HepG2 (cell line): ENCODE data around the gene B3GNT9. TPM values are rescaled to one million over a fixed set of nuclear protein-coding genes. Genes with fewer than 3 reads are reported as not detected.

ENCODE experiments used
- ATAC-seq: fragments of 200-7000 bp; cut with Tn5 transposase; 3 replicates; pipeline ENCODE4 v1.9.1; 2020; ENCODE audit warnings: mild to moderate bottlenecking, moderate library complexity
- BruUV-seq: library from RNA; stranded (reverse); fragments of 400-500 nt; replicated peaks from 2 replicates; lab custom pipeline; 2021; lab: Mats Ljungman, UMichigan
- CTCF ChIA-PET: fragments of 300-600 bp; formaldehyde crosslinking; extraction: SDS; loops from one replicate; lab custom pipeline; 2021; ENCODE audit warnings: low total read pairs, inconsistent platforms, low intra/inter-chr PET ratio; lab: Yijun Ruan, JAX
- POLR2A ChIA-PET: fragments of 350-600 bp; sonication (Branson Sonifier 250); formaldehyde crosslinking; loops from one replicate; lab custom pipeline; 2020; ENCODE audit warnings: antibody characterized with exemption, inconsistent platforms; lab: Yijun Ruan, JAX
- DNase-seq: peaks from one replicate; pipeline ENCODE4 v3.0.0-alpha.2; 2015; ENCODE audit warnings: low spot score
- FAIRE-seq: peaks from 3 replicates; lab custom pipeline; 2011; peaks lifted over from hg19 to GRCh38; lab: Jason Lieb, UNC
- H2AFZ ChIP-seq: one replicate; pipeline ENCODE4 v1.6.1; 2011; ENCODE audit warnings: low read length, inconsistent platforms
- H3K27ac ChIP-seq: fragments of 300-600 bp; 3 replicates; pipeline ENCODE4 v1.8.0; 2011; ENCODE audit warnings: mixed run types, mild to moderate bottlenecking, mixed read lengths, low read length, inconsistent platforms; ENCODE audit not compliant: insufficient read depth; ENCODE audit errors: extremely low read length
- H3K27me3 ChIP-seq, 2 experiments: fragments of 200-600 bp in 1 of 2; 2 replicates in 1 of 2; 3 replicates in 1 of 2; pipeline versions ENCODE4 v1.6.0 to v1.8.0; 2011; ENCODE audit warnings: low read length in 2 of 2, mild to moderate bottlenecking in 2 of 2, moderate library complexity in 2 of 2, inconsistent platforms in 1 of 2; ENCODE audit not compliant: insufficient read depth in 2 of 2, control insufficient read depth in 1 of 2
- H3K36me3 ChIP-seq, 2 experiments: fragments of 200-600 bp in 1 of 2; replicated peaks in 1 of 2; 2 replicates in 1 of 2; 3 replicates in 1 of 2; pipeline versions ENCODE4 v1.5.1 to v1.8.0; 2011; ENCODE audit warnings: low read length in 2 of 2, inconsistent platforms in 1 of 2; ENCODE audit not compliant: insufficient read depth in 2 of 2, control insufficient read depth in 1 of 2
- H3K4me1 ChIP-seq: 2 replicates; pipeline ENCODE4 v1.5.1; 2012; ENCODE audit warnings: low read length, inconsistent platforms; ENCODE audit not compliant: insufficient read depth
- H3K4me2 ChIP-seq: 2 replicates; pipeline ENCODE4 v1.6.0; 2011; ENCODE audit warnings: low read depth, low read length, inconsistent platforms
- H3K4me3 ChIP-seq, 3 experiments: fragments of 200-600 bp in 1 of 3; sonication (generic), shearing (Covaris generic) in 1 of 3; replicated peaks in 1 of 3; 2 replicates each; pipeline ENCODE4 v1.5.1; 2011 to 2016; ENCODE audit warnings: low read length in 3 of 3, inconsistent platforms in 2 of 3, low read depth in 2 of 3, mild to moderate bottlenecking in 2 of 3, control low read depth in 1 of 3, mixed read lengths in 1 of 3; ENCODE audit not compliant: insufficient read depth in 1 of 3
- H3K79me2 ChIP-seq: one replicate; pipeline ENCODE4 v1.6.1; 2011; ENCODE audit warnings: low read length, inconsistent platforms; ENCODE audit not compliant: insufficient read depth
- H3K9ac ChIP-seq: 2 replicates; pipeline ENCODE4 v1.6.0; 2011; ENCODE audit warnings: mild to moderate bottlenecking, low read depth, low read length, inconsistent platforms; ENCODE audit not compliant: insufficient read depth
- H3K9me3 ChIP-seq: 2 replicates; pipeline ENCODE4 v1.5.1; 2012; ENCODE audit warnings: mild to moderate bottlenecking, low read length
- H4K20me1 ChIP-seq: 2 replicates; pipeline ENCODE4 v1.6.0; 2011; ENCODE audit warnings: inconsistent platforms, mild to moderate bottlenecking, low read length, moderate library complexity; ENCODE audit not compliant: insufficient read depth
- HHEX ChIP-seq: IDR thresholded peaks from 2 replicates; pipeline ENCODE4 v1.6.1; 2016; ENCODE audit warnings: control low read depth
- JDP2 ChIP-seq: sonication (generic); formaldehyde crosslinking; IDR thresholded peaks from 2 replicates; pipeline ENCODE4 v1.8.1; 2022; ENCODE audit warnings: missing genetic modification reagents, borderline replicate concordance
- LRRFIP1 ChIP-seq: sonication (generic); formaldehyde crosslinking; conservative IDR thresholded peaks from 2 replicates; pipeline ENCODE4 v1.4.0; 2020; ENCODE audit warnings: missing genetic modification reagents
- SMYD3 ChIP-seq: sonication (generic); formaldehyde crosslinking; IDR thresholded peaks from 2 replicates; pipeline ENCODE4 v1.8.1; 2023; ENCODE audit warnings: mild to moderate bottlenecking, missing genetic modification reagents
- SOX6 ChIP-seq, 2 experiments: fragments of 450-650 bp in 1 of 2; sonication (generic) in 1 of 2; formaldehyde crosslinking in 1 of 2; IDR thresholded peaks; 2 replicates each; pipeline versions ENCODE4 v1.4.0 to v1.6.1; 2017 to 2020; ENCODE audit warnings: antibody characterized with exemption in 1 of 2, mild to moderate bottlenecking in 1 of 2, missing genetic modification reagents in 1 of 2
- THAP7 ChIP-seq: sonication (generic); formaldehyde crosslinking; IDR thresholded peaks from 2 replicates; pipeline ENCODE4 v1.8.1; 2023; ENCODE audit warnings: mild to moderate bottlenecking, missing genetic modification reagents
- ZBTB3 ChIP-seq: sonication (generic); formaldehyde crosslinking; IDR thresholded peaks from 2 replicates; pipeline ENCODE4 v1.4.0; 2020; ENCODE audit warnings: low read depth, mild to moderate bottlenecking, moderate library complexity, missing genetic modification reagents, borderline replicate concordance
- ZBTB46 ChIP-seq: sonication (generic); formaldehyde crosslinking; IDR thresholded peaks from 2 replicates; pipeline ENCODE4 v1.4.0; 2020; ENCODE audit warnings: mild to moderate bottlenecking, missing genetic modification reagents, borderline replicate concordance
- ZMYM3 ChIP-seq: sonication (generic); formaldehyde crosslinking; IDR thresholded peaks from 2 replicates; pipeline ENCODE4 v1.5.1; 2020; ENCODE audit warnings: mild to moderate bottlenecking, missing genetic modification reagents
- ZNF12 ChIP-seq: sonication (generic); formaldehyde crosslinking; IDR thresholded peaks from 2 replicates; pipeline ENCODE4 v1.5.0; 2020; ENCODE audit warnings: missing genetic modification reagents
- ZNF232 ChIP-seq: sonication (generic); formaldehyde crosslinking; IDR thresholded peaks from 2 replicates; pipeline ENCODE4 v1.4.0; 2020; ENCODE audit warnings: missing genetic modification reagents, borderline replicate concordance
- ZNF280B ChIP-seq: sonication (generic); formaldehyde crosslinking; IDR thresholded peaks from 2 replicates; pipeline ENCODE4 v1.5.0; 2020; ENCODE audit warnings: missing genetic modification reagents, mild to moderate bottlenecking, borderline replicate concordance
- ZNF790 ChIP-seq: sonication (generic); formaldehyde crosslinking; IDR thresholded peaks from 2 replicates; pipeline ENCODE4 v1.8.0; 2022; ENCODE audit warnings: missing genetic modification reagents, mild to moderate bottlenecking, borderline replicate concordance
- WGBS: methylation state at CpG from one replicate; pipeline ENCODE4 v1.1.6; 2017; ENCODE audit warnings: low lambda C conversion rate; 5-methylcytosine and 5-hydroxymethylcytosine counted together
- in situ Hi-C: cut with HindIII; loops from 2 replicates; pipeline ENCODE4 v1.10.0; 2017; ENCODE audit warnings: low pct_unique_long_range_greater_than_20kb; ENCODE audit not compliant: extremely low pct_ligation_motif_present
- intact Hi-C: fragments of 100-400 bp; cut with micrococcal nuclease; formaldehyde crosslinking; loops from one replicate; pipeline ENCODE4 v1.10.0; 2022; ENCODE audit not compliant: unreplicated experiment
- polyA plus RNA-seq, 8 experiments: library from polyadenylated mRNA; depleted of rRNA in 3 of 8; stranded (reverse) in 7 of 8; unstranded in 1 of 8; fragments of >200 nt; fragmentation: Illumina TruSeq in 4 of 8; extraction: Trizol in 4 of 8; gene quantifications; 2 replicates each; pipeline versions ENCODE4 v1.2.1 to v1.2.3, GENCODE V29; 2011 to 2016; ENCODE audit warnings: low read depth in 4 of 8, missing spikeins in 1 of 8, mixed read lengths in 1 of 8; ENCODE audit not compliant: insufficient read depth in 1 of 8
- total RNA-seq, 5 experiments: library from RNA; depleted of rRNA; stranded (reverse); fragments of >200 nt; fragmentation: Illumina TruSeq; extraction: Trizol; gene quantifications; 2 replicates each; pipeline ENCODE4 v1.2.3, GENCODE V29; 2016; ENCODE audit warnings: low read depth in 1 of 5

Gene B3GNT9
- total and polyA plus RNA-seq, 2 of the 13 experiments (the other 11 are each of a cell fraction or from before 2014, with no cell fraction given): 1.5 to 3.1 TPM

- peak; percentile 82 for DNase-seq
- ChIA-PET POLR2A (interaction anchor here (0.7 to 2.7 kb wide), 6 partner anchors 11 to 73 kb away, joined by 3 to 18 read pairs (median 4); partner anchors contain the start of genes B3GNT9, FHOD1 and MATCAP1), CTCF (interaction anchor here (1.5 kb wide), 1 partner anchor 12 kb away, joined by 5 read pairs; no protein-coding TSS in a partner anchor)
- H3K27ac ChIP-seq: no peak overlapping the region
- no peaks in the 10 kb centered on the region; the same call in 1 of the 2 replicates for H4K20me1 ChIP-seq
- WGBS: 15% methylated on average over 64 of the region's 71 CpGs
- ATAC-seq: peak; percentile 82
- H3K9me3 ChIP-seq: no peaks in the 10 kb centered on the region
- H3K36me3 ChIP-seq: no peaks in the 10 kb centered on the region; a peak in 1 of 5 replicates
- no peaks in the 10 kb centered on the region for H3K79me2 ChIP-seq
- H3K4me1 ChIP-seq: peaks cover 63% of the 10 kb centered on the region
- peak overlapping the region; percentile 34 for H3K9ac ChIP-seq
- peak overlapping the region; percentile 52 to 75 (median 59) for H3K4me3 ChIP-seq
- peak; percentile 37 for FAIRE-seq
- H3K27me3 ChIP-seq: peaks cover 0 to 2% of the 10 kb centered on the region in 2 experiments; a peak in 2 of 5 replicates
- intact Hi-C loops: no loop called here
- in situ Hi-C loops: no loop called here
- H2AFZ ChIP-seq: no peak overlapping the region
- H3K4me2 ChIP-seq: peak overlapping the region; percentile 99
- BruUV-seq: no TSS peak
- TF ChIP-seq ZNF790 (CRISPR knock-in tag): peak; percentile 29; the same call in 1 of the 2 replicates
- TF ChIP-seq JDP2 (CRISPR knock-in tag): peak; percentile 61; the same call in 1 of the 2 replicates
- 0 out of 2 replicates have a peak, but pooled peaks have one; percentile 80 for TF ChIP-seq THAP7 (CRISPR knock-in tag)
- TF ChIP-seq ZBTB46 (CRISPR knock-in tag): no peak
- no peak for TF ChIP-seq LRRFIP1 (CRISPR knock-in tag)
- 0 out of 2 replicates have a peak, but pooled peaks have one; percentile 32 for TF ChIP-seq SMYD3 (CRISPR knock-in tag)
- TF ChIP-seq ZNF280B (CRISPR knock-in tag): peak; percentile 97
- TF ChIP-seq ZBTB3: no peak
- TF ChIP-seq HHEX: no peak
- TF ChIP-seq ZMYM3 (CRISPR knock-in tag): peak; percentile 79
- 0 out of 2 replicates have a peak, but pooled peaks have one; percentile 15 for TF ChIP-seq ZNF12 (CRISPR knock-in tag)
- TF ChIP-seq ZNF232 (CRISPR knock-in tag): peak; percentile 79
- no peak for TF ChIP-seq SOX6 (IDR thresholded peaks at IDR 0.05)
- peak; percentile 74 for TF ChIP-seq SOX6 (CRISPR knock-in tag; IDR thresholded peaks at IDR 0.05)
Measured at GRCh38 chr16:67173808-67174705, 23.3 kb upstream of the B3GNT9 start.
